Mammary epithelial cell (primary cell): ENCODE measurements around the gene CHST3.

Experiments used
- EZH2 ChIP-seq: IDR thresholded peaks from 2 replicates; pipeline ENCODE4 v1.6.1; 2012; ENCODE audit warnings: low read length, inconsistent platforms, borderline replicate concordance
- TF ChIP-seq, protein P1 (sequence below), 2 donors: IDR thresholded peaks in 1 of 2; conservative IDR thresholded peaks in 1 of 2; 2 replicates each; pipeline ENCODE4 v1.5.1; 2011 to 2012; ENCODE audit warnings: inconsistent platforms in 2 of 2, low read length in 2 of 2, mild to moderate bottlenecking in 2 of 2, control low read depth in 1 of 2, low read depth in 1 of 2; ENCODE audit not compliant: insufficient read depth in 1 of 2; ENCODE audit errors: extremely low read depth in 1 of 2

- TF ChIP-seq EZH2 = no peak
- TF ChIP-seq, protein P1, sequence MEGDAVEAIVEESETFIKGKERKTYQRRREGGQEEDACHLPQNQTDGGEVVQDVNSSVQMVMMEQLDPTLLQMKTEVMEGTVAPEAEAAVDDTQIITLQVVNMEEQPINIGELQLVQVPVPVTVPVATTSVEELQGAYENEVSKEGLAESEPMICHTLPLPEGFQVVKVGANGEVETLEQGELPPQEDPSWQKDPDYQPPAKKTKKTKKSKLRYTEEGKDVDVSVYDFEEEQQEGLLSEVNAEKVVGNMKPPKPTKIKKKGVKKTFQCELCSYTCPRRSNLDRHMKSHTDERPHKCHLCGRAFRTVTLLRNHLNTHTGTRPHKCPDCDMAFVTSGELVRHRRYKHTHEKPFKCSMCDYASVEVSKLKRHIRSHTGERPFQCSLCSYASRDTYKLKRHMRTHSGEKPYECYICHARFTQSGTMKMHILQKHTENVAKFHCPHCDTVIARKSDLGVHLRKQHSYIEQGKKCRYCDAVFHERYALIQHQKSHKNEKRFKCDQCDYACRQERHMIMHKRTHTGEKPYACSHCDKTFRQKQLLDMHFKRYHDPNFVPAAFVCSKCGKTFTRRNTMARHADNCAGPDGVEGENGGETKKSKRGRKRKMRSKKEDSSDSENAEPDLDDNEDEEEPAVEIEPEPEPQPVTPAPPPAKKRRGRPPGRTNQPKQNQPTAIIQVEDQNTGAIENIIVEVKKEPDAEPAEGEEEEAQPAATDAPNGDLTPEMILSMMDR (conservative IDR thresholded peaks at IDR 0.05 in 1 of 2, IDR thresholded peaks at IDR 0.05 in 1 of 2; ENCODE audit: extremely low read depth in 1 of 2, insufficient read depth in 1 of 2, low read depth in 1 of 2, low read length in 2 of 2) = no peak
Observed at GRCh38 chr10:72043016-72043834, 79.0 kb downstream of the CHST3 start.
